HepG2 (cell line): ENCODE data around the gene P3H4. TPM values are rescaled to one million over a fixed set of nuclear protein-coding genes. Genes with fewer than 3 reads are reported as not detected.

ENCODE experiments used
- CEBPB ChIP-seq: IDR thresholded peaks from 2 replicates; pipeline ENCODE4 v1.6.1; 2011; ENCODE audit warnings: low read depth, low read length, improper control_type of control experiment, borderline replicate concordance
- CHD4 ChIP-seq: fragments of 200-600 bp; sonication (generic); IDR thresholded peaks from 2 replicates; pipeline ENCODE4 v1.7.0; 2017; ENCODE audit warnings: mild to moderate bottlenecking, low read length, borderline replicate concordance
- DDIT3 ChIP-seq: sonication (generic); formaldehyde crosslinking; IDR thresholded peaks from 2 replicates; pipeline ENCODE4 v1.4.0; 2020; ENCODE audit warnings: mild to moderate bottlenecking, missing genetic modification reagents
- EHMT2 ChIP-seq: fragments of 200-600 bp; sonication (generic); IDR thresholded peaks from 2 replicates; pipeline ENCODE4 v1.7.0; 2017; ENCODE audit warnings: antibody characterized with exemption, low read depth, low read length, borderline replicate concordance
- FOSL1 ChIP-seq: sonication (generic); formaldehyde crosslinking; IDR thresholded peaks from 2 replicates; pipeline ENCODE4 v1.9.0; 2021; ENCODE audit warnings: missing genetic modification reagents, borderline replicate concordance
- GATA4 ChIP-seq: sonication (generic); IDR thresholded peaks from 2 replicates; pipeline ENCODE4 v1.6.1; 2016; ENCODE audit warnings: antibody characterized with exemption, low read depth, borderline replicate concordance
- KMT2B ChIP-seq: IDR thresholded peaks from 2 replicates; pipeline ENCODE4 v1.6.1; 2016; ENCODE audit warnings: missing genetic modification reagents, missing compliant biosample characterization
- RAD21 ChIP-seq: fragments of 450-650 bp; formaldehyde crosslinking; IDR thresholded peaks from 2 replicates; pipeline ENCODE4 v1.5.0; 2020; ENCODE audit warnings: mild to moderate bottlenecking
- SP2 ChIP-seq: sonication (generic); formaldehyde crosslinking; IDR thresholded peaks from 2 replicates; pipeline ENCODE4 v1.5.1; 2020; ENCODE audit warnings: mild to moderate bottlenecking, missing genetic modification reagents
- TBX2 ChIP-seq: sonication (generic); formaldehyde crosslinking; IDR thresholded peaks from 2 replicates; pipeline ENCODE4 v1.5.0; 2020; ENCODE audit warnings: missing genetic modification reagents, mild to moderate bottlenecking, borderline replicate concordance
- TRIM22 ChIP-seq: fragments of 450-650 bp; IDR thresholded peaks from 2 replicates; pipeline ENCODE4 v1.6.1; 2017
- YEATS2 ChIP-seq: sonication (generic); formaldehyde crosslinking; IDR thresholded peaks from 2 replicates; pipeline ENCODE4 v1.4.0; 2020; ENCODE audit warnings: missing genetic modification reagents, borderline replicate concordance
- ZBTB49 ChIP-seq: sonication (generic); formaldehyde crosslinking; IDR thresholded peaks from 2 replicates; pipeline ENCODE4 v1.4.0; 2020; ENCODE audit warnings: missing genetic modification reagents, borderline replicate concordance
- ZFP36L1 ChIP-seq: sonication (generic); formaldehyde crosslinking; IDR thresholded peaks from 2 replicates; pipeline ENCODE4 v1.8.0; 2022; ENCODE audit warnings: mild to moderate bottlenecking, missing genetic modification reagents, moderate library complexity
- ZFP36L2 ChIP-seq: sonication (generic); formaldehyde crosslinking; IDR thresholded peaks from 2 replicates; pipeline ENCODE4 v1.4.0; 2020; ENCODE audit warnings: missing genetic modification reagents
- ZMAT3 ChIP-seq: sonication (generic); formaldehyde crosslinking; conservative IDR thresholded peaks from 2 replicates; pipeline ENCODE4 v1.7.0; 2021; ENCODE audit warnings: missing genetic modification reagents
- ZNF317 ChIP-seq: sonication (generic); formaldehyde crosslinking; IDR thresholded peaks from 2 replicates; pipeline ENCODE4 v1.5.0; 2020; ENCODE audit warnings: mild to moderate bottlenecking, missing genetic modification reagents
- ZNF333 ChIP-seq: sonication (generic); formaldehyde crosslinking; IDR thresholded peaks from 2 replicates; pipeline ENCODE4 v1.4.0; 2020; ENCODE audit warnings: mild to moderate bottlenecking, missing genetic modification reagents, borderline replicate concordance
- ZNF556 ChIP-seq: sonication (generic); formaldehyde crosslinking; IDR thresholded peaks from 2 replicates; pipeline ENCODE4 v1.4.0; 2020; ENCODE audit warnings: mild to moderate bottlenecking, missing genetic modification reagents, borderline replicate concordance
- ZNF609 ChIP-seq: sonication (generic); formaldehyde crosslinking; IDR thresholded peaks from 2 replicates; pipeline ENCODE4 v1.4.0; 2020; ENCODE audit warnings: mild to moderate bottlenecking, missing genetic modification reagents, borderline replicate concordance
- ZNF761 ChIP-seq: sonication (generic); formaldehyde crosslinking; conservative IDR thresholded peaks from 2 replicates; pipeline ENCODE4 v1.4.0; 2020; ENCODE audit warnings: mild to moderate bottlenecking, missing genetic modification reagents
- polyA plus RNA-seq, 8 experiments: library from polyadenylated mRNA; depleted of rRNA in 3 of 8; stranded (reverse) in 7 of 8; unstranded in 1 of 8; fragments of >200 nt; fragmentation: Illumina TruSeq in 4 of 8; extraction: Trizol in 4 of 8; gene quantifications; 2 replicates each; pipeline versions ENCODE4 v1.2.1 to v1.2.3, GENCODE V29; 2011 to 2016; ENCODE audit warnings: low read depth in 4 of 8, missing spikeins in 1 of 8, mixed read lengths in 1 of 8; ENCODE audit not compliant: insufficient read depth in 1 of 8
- total RNA-seq, 5 experiments: library from RNA; depleted of rRNA; stranded (reverse); fragments of >200 nt; fragmentation: Illumina TruSeq; extraction: Trizol; gene quantifications; 2 replicates each; pipeline ENCODE4 v1.2.3, GENCODE V29; 2016; ENCODE audit warnings: low read depth in 1 of 5

Gene P3H4
- total and polyA plus RNA-seq, 2 of the 13 experiments (the other 11 are each of a cell fraction or from before 2014, with no cell fraction given), result 37.1 to 50.6 TPM

- TF ChIP-seq ZNF609 (no peak), TBX2 (CRISPR knock-in tag) (peak; percentile 53), ZFP36L1 (CRISPR knock-in tag) (no peak; the same call in 1 of the 2 replicates), EHMT2 (no peak), CEBPB (no peak), ZBTB49 (CRISPR knock-in tag) (no peak; the same call in 1 of the 2 replicates), ZNF333 (CRISPR knock-in tag) (peak; percentile 92; the same call in 1 of the 2 replicates), ZMAT3 (CRISPR knock-in tag) (peak; percentile 96), FOSL1 (CRISPR knock-in tag) (no peak), DDIT3 (CRISPR knock-in tag) (no peak), GATA4 (no peak; the same call in 1 of the 2 replicates), CHD4 (no peak), ZNF761 (CRISPR knock-in tag) (0 out of 2 replicates have a peak, but pooled peaks have one; percentile 38), TRIM22 (no peak), RAD21 (CRISPR knock-in tag) (peak; percentile 93), ZNF317 (CRISPR knock-in tag) (peak; percentile 73; the same call in 1 of the 2 replicates), YEATS2 (CRISPR knock-in tag) (no peak), ZFP36L2 (no peak), ZNF556 (CRISPR knock-in tag) (peak; percentile 89), SP2 (peak; percentile 67), KMT2B (peak; percentile 47; the same call in 1 of the 2 replicates)
Measured at GRCh38 chr17:41811549-41812380, at the start of gene P3H4 (continued).
